Measurements from ENCODE around the gene ANKRD13B. TPM values are rescaled to one million over a fixed set of nuclear protein-coding genes. Genes with fewer than 3 reads are reported as not detected.

ANKRD13B gene
- total RNA-seq, 4 donors from 2014 or later = 2.9 to 8.6 (median 5.6) TPM

DNA sequence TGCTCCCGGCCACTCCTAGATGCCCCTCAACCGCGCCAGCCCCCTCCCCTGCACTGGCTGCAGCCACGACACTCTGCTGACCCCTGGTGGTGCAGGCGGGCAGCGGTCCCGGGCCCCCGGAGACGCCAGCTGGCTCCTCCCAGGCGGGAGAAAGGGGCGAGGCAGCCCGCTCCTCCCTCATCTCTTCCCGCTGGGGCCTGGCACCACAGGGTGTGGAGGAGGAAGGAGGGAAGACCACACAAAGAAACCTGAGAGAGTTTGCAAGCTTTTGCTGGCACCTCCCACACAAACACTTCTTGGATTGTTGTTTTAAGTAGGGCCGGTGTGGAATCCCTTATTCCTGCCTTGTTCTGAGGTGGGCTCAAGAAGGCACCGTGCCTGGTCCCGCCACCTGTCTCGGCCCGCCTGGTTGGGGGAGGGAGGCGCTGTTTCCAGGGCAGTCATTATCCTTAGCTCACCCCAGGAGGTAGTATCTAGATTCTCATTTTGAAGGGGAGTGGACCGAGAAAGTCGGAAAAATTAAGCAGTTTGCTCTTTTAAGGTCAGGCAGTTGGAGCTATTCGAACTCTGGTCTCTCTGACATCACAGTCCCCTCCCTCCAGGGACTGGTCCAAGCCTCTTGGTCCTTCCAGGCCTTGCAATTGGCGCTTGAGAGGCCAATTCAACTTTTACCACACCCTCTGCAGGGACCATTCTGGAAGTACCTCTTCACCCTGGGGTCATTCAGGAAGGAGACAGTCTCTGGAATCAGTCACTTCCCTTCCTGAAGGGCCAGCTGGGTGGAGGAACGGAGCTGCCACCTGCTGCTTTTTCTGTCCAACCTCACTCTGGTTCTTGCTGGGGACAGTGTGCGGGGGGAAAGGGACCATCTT, 959 bp upstream of the ANKRD13B start:
- intact Hi-C loops (cut with DNase I; ENCODE audit: low total_unique reads) (no loop called here), in situ Hi-C loops (cut with MboI; ENCODE audit: low pct_ligation_motif_present in 1 of 4, low pct_unique_long_range_greater_than_20kb in 1 of 4, low sequenced_read_pairs in 3 of 4) (no loop called here)
- peaks cover 40 to 57% (median 56%) of the 10 kb centered on the region in 4 donors for H3K4me1 ChIP-seq
- TF ChIP-seq, protein P1, sequence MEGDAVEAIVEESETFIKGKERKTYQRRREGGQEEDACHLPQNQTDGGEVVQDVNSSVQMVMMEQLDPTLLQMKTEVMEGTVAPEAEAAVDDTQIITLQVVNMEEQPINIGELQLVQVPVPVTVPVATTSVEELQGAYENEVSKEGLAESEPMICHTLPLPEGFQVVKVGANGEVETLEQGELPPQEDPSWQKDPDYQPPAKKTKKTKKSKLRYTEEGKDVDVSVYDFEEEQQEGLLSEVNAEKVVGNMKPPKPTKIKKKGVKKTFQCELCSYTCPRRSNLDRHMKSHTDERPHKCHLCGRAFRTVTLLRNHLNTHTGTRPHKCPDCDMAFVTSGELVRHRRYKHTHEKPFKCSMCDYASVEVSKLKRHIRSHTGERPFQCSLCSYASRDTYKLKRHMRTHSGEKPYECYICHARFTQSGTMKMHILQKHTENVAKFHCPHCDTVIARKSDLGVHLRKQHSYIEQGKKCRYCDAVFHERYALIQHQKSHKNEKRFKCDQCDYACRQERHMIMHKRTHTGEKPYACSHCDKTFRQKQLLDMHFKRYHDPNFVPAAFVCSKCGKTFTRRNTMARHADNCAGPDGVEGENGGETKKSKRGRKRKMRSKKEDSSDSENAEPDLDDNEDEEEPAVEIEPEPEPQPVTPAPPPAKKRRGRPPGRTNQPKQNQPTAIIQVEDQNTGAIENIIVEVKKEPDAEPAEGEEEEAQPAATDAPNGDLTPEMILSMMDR (IDR thresholded peaks at IDR 0.05) = peak; percentile 93 to 98 (median 97)
- TF ChIP-seq POLR2AphosphoS5 (IDR thresholded peaks at IDR 0.05) (peak; percentile 15 to 58 (median 55)), EP300 (IDR thresholded peaks at IDR 0.05; ENCODE audit: low read depth) (no peak)
- no peaks in the 10 kb centered on the region for H3K9me3 ChIP-seq
- no peaks in the 10 kb centered on the region for H3K36me3 ChIP-seq
- 0 to 7% methylated on average over 2 to 24 of the region's 25 CpGs for WGBS, 2 donors (ENCODE audit: low coverage in 1 of 2)
- peak overlapping the region in 3 of 4 donors; percentile 6 to 72 (median 68) for H3K4me3 ChIP-seq
- DNase-seq = peak; percentile 93
- peak overlapping the region; percentile 85 to 93 (median 90) for H3K27ac ChIP-seq
- no peaks in the 10 kb centered on the region for H3K27me3 ChIP-seq

DNA sequence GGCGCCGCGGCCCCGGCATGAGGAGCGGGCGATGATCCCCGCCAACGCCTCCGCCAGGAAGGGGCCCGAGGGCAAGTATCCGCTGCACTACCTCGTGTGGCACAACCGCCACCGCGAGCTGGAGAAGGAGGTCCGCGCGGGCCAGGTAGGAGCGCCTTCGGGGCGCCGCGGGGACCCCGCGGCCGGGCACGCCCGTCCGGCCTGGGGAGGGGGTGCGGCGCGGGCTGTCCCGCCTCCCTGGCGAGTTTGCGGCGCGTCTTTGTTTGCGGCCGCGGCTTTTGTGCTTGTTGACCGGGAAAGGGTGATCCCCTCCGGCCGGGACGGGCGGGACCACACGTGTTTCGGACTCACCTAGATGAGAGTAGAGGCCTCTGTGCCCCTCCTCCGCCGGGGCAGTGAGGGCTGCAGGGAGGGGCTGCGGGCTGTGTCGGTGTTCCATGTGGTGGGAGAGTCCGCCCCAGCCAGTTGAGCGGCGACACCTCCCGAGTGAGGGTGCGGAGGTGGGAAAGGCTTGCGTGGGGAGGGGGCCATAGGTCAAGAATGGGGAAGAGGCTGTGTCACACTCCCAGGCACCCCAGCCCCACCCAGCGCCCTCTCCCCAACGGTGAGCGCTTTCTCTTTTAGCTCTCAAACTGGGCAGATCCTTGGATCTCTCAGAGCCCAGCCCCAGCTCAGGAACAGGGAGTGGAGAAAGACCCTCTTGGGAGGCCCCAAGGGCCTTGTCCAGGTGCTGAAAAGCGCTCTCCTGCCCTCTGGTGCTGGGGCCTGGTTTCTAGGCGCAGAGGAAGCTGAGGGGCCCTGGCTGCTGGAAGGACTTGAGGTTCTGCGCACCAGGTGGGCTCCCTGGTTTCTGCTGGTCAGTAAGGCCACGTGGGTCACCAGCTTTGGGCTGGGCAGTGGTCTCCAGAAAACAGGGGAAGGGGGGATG, 923 bp downstream of the ANKRD13B start:
- Histone ChIP-seq H3K4me1 (peaks cover 31 to 45% (median 41%) of the 10 kb centered on the region in 4 donors), H3K9me3 (no peaks in the 10 kb centered on the region), H3K36me3 (no peaks in the 10 kb centered on the region), H3K4me3 (peak overlapping the region; percentile 28 to 72 (median 62)), H3K27ac (peak overlapping the region in 3 of 4 donors; percentile 3 to 39 (median 17)), H3K27me3 (no peaks in the 10 kb centered on the region)
- DNase-seq = peak; percentile 23
- intact Hi-C loops (cut with DNase I; ENCODE audit: low total_unique reads) (no loop called here), in situ Hi-C loops (cut with MboI; ENCODE audit: low pct_ligation_motif_present in 1 of 4, low pct_unique_long_range_greater_than_20kb in 1 of 4, low sequenced_read_pairs in 3 of 4) (no loop called here)
- 14% methylated on average over 29 of the region's 64 CpGs; no CpG with 5 or more reads in 1 of the 2 donors for WGBS, 2 donors (ENCODE audit: low coverage in 1 of 2)
- TF ChIP-seq EP300 (IDR thresholded peaks at IDR 0.05; ENCODE audit: low read depth) (no peak), POLR2AphosphoS5 (IDR thresholded peaks at IDR 0.05) (no peak)
- TF ChIP-seq, protein P1 (IDR thresholded peaks at IDR 0.05) = peak in 1 of 5 experiments; percentile 23

DNA sequence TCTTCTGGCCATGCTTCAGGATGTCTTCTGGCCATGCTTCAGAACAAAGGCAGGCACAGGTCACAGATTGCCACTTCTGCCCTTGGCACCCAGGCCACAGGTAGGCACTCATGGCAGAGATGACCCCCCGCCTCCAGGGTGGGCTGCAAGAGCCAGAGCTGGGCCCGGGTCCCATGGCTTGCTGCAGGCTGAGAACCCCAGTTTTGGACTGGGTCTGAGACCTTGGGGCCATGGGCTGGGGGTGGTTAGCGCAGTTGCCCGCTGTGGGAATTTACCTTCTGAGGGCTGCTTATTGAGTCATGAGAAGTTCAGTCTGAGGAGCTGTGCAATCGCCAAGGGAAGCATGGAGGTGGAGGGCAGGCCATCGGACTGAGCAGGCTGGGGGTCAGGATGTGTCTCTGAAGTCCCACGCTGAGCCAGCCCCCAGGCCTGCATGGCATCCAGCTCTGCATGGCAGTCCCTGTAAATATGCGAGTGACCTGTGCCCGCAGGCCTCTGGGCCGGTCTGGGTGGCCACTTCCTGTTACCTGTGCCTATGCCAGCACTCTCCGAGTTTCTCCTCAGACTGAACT, 1.7 kb downstream of the ANKRD13B start:
- H3K36me3 ChIP-seq = no peaks in the 10 kb centered on the region
- no peaks in the 10 kb centered on the region for H3K9me3 ChIP-seq
- H3K4me3 ChIP-seq = peak overlapping the region in 1 of 4 donors; percentile 72
- intact Hi-C loops (cut with DNase I; ENCODE audit: low total_unique reads) = no loop called here
- WGBS, 2 donors (ENCODE audit: low coverage in 1 of 2) = 90% methylated on average over 11 of the region's 11 CpGs; no CpG with 5 or more reads in 1 of the 2 donors
- H3K4me1 ChIP-seq = peaks cover 31 to 45% (median 41%) of the 10 kb centered on the region in 4 donors
- in situ Hi-C loops (cut with MboI; ENCODE audit: low pct_ligation_motif_present in 1 of 4, low pct_unique_long_range_greater_than_20kb in 1 of 4, low sequenced_read_pairs in 3 of 4) = no loop called here
- H3K27ac ChIP-seq = no peak overlapping the region
- peak; percentile 7 for DNase-seq
- TF ChIP-seq, protein P1 (IDR thresholded peaks at IDR 0.05) = no peak
- no peak for TF ChIP-seq POLR2AphosphoS5 (IDR thresholded peaks at IDR 0.05)
- no peak for TF ChIP-seq POLR2A (IDR thresholded peaks at IDR 0.05)
- no peak for TF ChIP-seq EP300 (IDR thresholded peaks at IDR 0.05; ENCODE audit: low read depth)
- no peaks in the 10 kb centered on the region for H3K27me3 ChIP-seq

Data from transverse colon (tissue), 4 donors.